ENCODE results near the gene MTIF3.
A peak's percentile ranks its signal among the peaks of the same experiment; 100 is the strongest.
"Not testable (repeated sequence)": the region's sequence is repeated elsewhere in the genome, so short reads cannot be mapped to it uniquely, and the experiment has no call there.

MTIF3 gene

GRCh38 chr13:27409013-27409412 lies 41.4 kb downstream of the MTIF3 start:
- no peak for ATAC-seq
- Mint-ChIP-seq H3K4me1 (peaks cover 5% of the 10 kb centered on the region), H3K9me3 (no peaks in the 10 kb centered on the region), H3K36me3 (ENCODE audit: low read depth) (no peaks in the 10 kb centered on the region), H3K27me3 (peaks cover 2% of the 10 kb centered on the region), H3K27ac (no peak overlapping the region), H3K4me3 (no peak overlapping the region)
- DNase-seq, result no peak

- no peak for ATAC-seq
- Mint-ChIP-seq H3K9me3 (no peaks in the 10 kb centered on the region), H3K4me1 (peaks cover 5% of the 10 kb centered on the region), H3K27me3 (peaks cover 2% of the 10 kb centered on the region), H3K36me3 (ENCODE audit: low read depth) (no peaks in the 10 kb centered on the region), H3K4me3 (no peak overlapping the region), H3K27ac (no peak overlapping the region)
- no peak for DNase-seq
These were observed 42.3 kb downstream of the MTIF3 start for GRCh38 chr13:27408074-27408473.

- DNase-seq (peak; percentile 10), ATAC-seq (peak; percentile 48)
- H3K4me3 Mint-ChIP-seq, result no peak overlapping the region
- H3K4me1 Mint-ChIP-seq, result peaks cover 5% of the 10 kb centered on the region
- no peaks in the 10 kb centered on the region for H3K36me3 Mint-ChIP-seq (ENCODE audit: low read depth)
- no peaks in the 10 kb centered on the region for H3K9me3 Mint-ChIP-seq
- peaks cover 2% of the 10 kb centered on the region for H3K27me3 Mint-ChIP-seq
- H3K27ac Mint-ChIP-seq, result no peak overlapping the region
These were observed 44.0 kb downstream of the MTIF3 start for GRCh38 chr13:27406178-27406939.

- no peak overlapping the region for H3K27ac Mint-ChIP-seq
- H3K9me3 Mint-ChIP-seq, result no peaks in the 10 kb centered on the region
- DNase-seq, result no peak
- ATAC-seq, result no peak
- peaks cover 7% of the 10 kb centered on the region for H3K4me1 Mint-ChIP-seq
- H3K36me3 Mint-ChIP-seq (ENCODE audit: low read depth), result no peaks in the 10 kb centered on the region
- H3K4me3 Mint-ChIP-seq, result no peak overlapping the region
- peaks cover 2% of the 10 kb centered on the region for H3K27me3 Mint-ChIP-seq
These were observed 44.7 kb downstream of the MTIF3 start for GRCh38 chr13:27405546-27406134.

GRCh38 chr13:27404680-27405079 lies 45.7 kb downstream of the MTIF3 start:
- H3K36me3 Mint-ChIP-seq (ENCODE audit: low read depth), result no peaks in the 10 kb centered on the region
- no peak for DNase-seq
- ATAC-seq, result no peak
- H3K27me3 Mint-ChIP-seq, result peaks cover 2% of the 10 kb centered on the region
- H3K27ac Mint-ChIP-seq, result no peak overlapping the region
- H3K9me3 Mint-ChIP-seq, result no peaks in the 10 kb centered on the region
- H3K4me3 Mint-ChIP-seq, result no peak overlapping the region
- peaks cover 7% of the 10 kb centered on the region for H3K4me1 Mint-ChIP-seq

- H3K4me1 Mint-ChIP-seq, result peaks cover 7% of the 10 kb centered on the region
- DNase-seq, result no peak
- H3K36me3 Mint-ChIP-seq (ENCODE audit: low read depth), result no peaks in the 10 kb centered on the region
- H3K9me3 Mint-ChIP-seq, result no peaks in the 10 kb centered on the region
- H3K27ac Mint-ChIP-seq, result no peak overlapping the region
- H3K27me3 Mint-ChIP-seq, result peaks cover 2% of the 10 kb centered on the region
- H3K4me3 Mint-ChIP-seq, result no peak overlapping the region
- ATAC-seq, result no peak
These were observed 46.5 kb downstream of the MTIF3 start for GRCh38 chr13:27403727-27404385.

- H3K27ac Mint-ChIP-seq, result no peak overlapping the region
- H3K9me3 Mint-ChIP-seq, result no peaks in the 10 kb centered on the region
- H3K27me3 Mint-ChIP-seq, result peaks cover 2% of the 10 kb centered on the region
- DNase-seq (no peak), ATAC-seq (peak; percentile 48)
- H3K4me1 Mint-ChIP-seq, result peaks cover 7% of the 10 kb centered on the region
- no peaks in the 10 kb centered on the region for H3K36me3 Mint-ChIP-seq (ENCODE audit: low read depth)
- no peak overlapping the region for H3K4me3 Mint-ChIP-seq
These were observed 47.1 kb downstream of the MTIF3 start for GRCh38 chr13:27403203-27403678.

GRCh38 chr13:27401210-27401609 lies 49.2 kb downstream of the MTIF3 start:
- no peak overlapping the region for H3K4me3 Mint-ChIP-seq
- H3K27ac Mint-ChIP-seq, result no peak overlapping the region
- ATAC-seq, result no peak
- no peak for DNase-seq
- no peaks in the 10 kb centered on the region for H3K36me3 Mint-ChIP-seq (ENCODE audit: low read depth)
- peaks cover 2% of the 10 kb centered on the region for H3K27me3 Mint-ChIP-seq
- H3K9me3 Mint-ChIP-seq, result no peaks in the 10 kb centered on the region
- H3K4me1 Mint-ChIP-seq, result peaks cover 3% of the 10 kb centered on the region

GRCh38 chr13:27400405-27400804 lies 50.0 kb downstream of the MTIF3 start:
- H3K9me3 Mint-ChIP-seq; H3K36me3 Mint-ChIP-seq (ENCODE audit: low read depth); H3K4me3 Mint-ChIP-seq; H3K4me1 Mint-ChIP-seq; H3K27me3 Mint-ChIP-seq; H3K27ac Mint-ChIP-seq; DNase-seq; ATAC-seq: not testable (repeated sequence)

- H3K9me3 Mint-ChIP-seq, result no peaks in the 10 kb centered on the region
These were observed 52.0 kb downstream of the MTIF3 start for GRCh38 chr13:27398360-27398759.

GRCh38 chr13:27396252-27396846 lies 54.0 kb downstream of the MTIF3 start:
- H3K36me3 Mint-ChIP-seq (ENCODE audit: low read depth), result no peaks in the 10 kb centered on the region
- H3K4me1 Mint-ChIP-seq, result peaks cover 2% of the 10 kb centered on the region
- DNase-seq, result no peak
- no peaks in the 10 kb centered on the region for H3K27me3 Mint-ChIP-seq
- H3K4me3 Mint-ChIP-seq, result no peak overlapping the region
- no peaks in the 10 kb centered on the region for H3K9me3 Mint-ChIP-seq
- H3K27ac Mint-ChIP-seq, result no peak overlapping the region
- no peak for ATAC-seq

More at GRCh38 chr13:27398360-27398759, 52.0 kb downstream of the MTIF3 start:
- Mint-ChIP-seq H3K4me1 (peaks cover 2% of the 10 kb centered on the region), H3K27me3 (no peaks in the 10 kb centered on the region), H3K27ac (no peak overlapping the region), H3K4me3 (no peak overlapping the region), H3K36me3 (ENCODE audit: low read depth) (no peaks in the 10 kb centered on the region)
- DNase-seq, result no peak
- no peak for ATAC-seq

GRCh38 chr13:27395007-27395510 lies 55.3 kb downstream of the MTIF3 start:
- DNase-seq (no peak), ATAC-seq (no peak)
- Mint-ChIP-seq H3K4me1 (no peaks in the 10 kb centered on the region), H3K27me3 (no peaks in the 10 kb centered on the region), H3K9me3 (no peaks in the 10 kb centered on the region), H3K36me3 (ENCODE audit: low read depth) (no peaks in the 10 kb centered on the region), H3K4me3 (no peak overlapping the region), H3K27ac (no peak overlapping the region)

GRCh38 chr13:27393101-27393500 lies 57.3 kb downstream of the MTIF3 start:
- Mint-ChIP-seq H3K4me3 (no peak overlapping the region), H3K9me3 (no peaks in the 10 kb centered on the region), H3K27ac (no peak overlapping the region), H3K36me3 (ENCODE audit: low read depth) (no peaks in the 10 kb centered on the region), H3K27me3 (no peaks in the 10 kb centered on the region), H3K4me1 (no peaks in the 10 kb centered on the region)
- DNase-seq (no peak), ATAC-seq (no peak)

GRCh38 chr13:27391471-27391870 lies 58.9 kb downstream of the MTIF3 start:
- Mint-ChIP-seq H3K27ac (no peak overlapping the region), H3K4me3 (no peak overlapping the region), H3K9me3 (no peaks in the 10 kb centered on the region), H3K4me1 (no peaks in the 10 kb centered on the region), H3K36me3 (ENCODE audit: low read depth) (no peaks in the 10 kb centered on the region), H3K27me3 (no peaks in the 10 kb centered on the region)
- DNase-seq (no peak), ATAC-seq (no peak)
